Caco-2 (cell line): Measurements from ENCODE around the gene C1orf198. TPM values are rescaled to one million over a fixed set of nuclear protein-coding genes. Genes with fewer than 3 reads are reported as not detected.

Source experiments
- BruUV-seq: library from RNA; stranded (reverse); fragments of 400-500 nt; replicated peaks from 2 replicates; lab custom pipeline; 2021; lab: Mats Ljungman, UMichigan
- CTCF ChIA-PET: fragments of 300-600 bp; sonication (Branson Sonifier 250); formaldehyde crosslinking; loops from one replicate; lab custom pipeline; 2022; ENCODE audit warnings: antibody characterized with exemption; lab: Charles Lee
- POLR2A ChIA-PET: fragments of 300-600 bp; sonication (Branson Sonifier 250); formaldehyde crosslinking; loops from one replicate; lab custom pipeline; 2022; ENCODE audit warnings: antibody characterized with exemption; lab: Charles Lee
- DNase-seq, 2 experiments: peaks; one replicate each; pipeline versions ENCODE4 v3.0.0 to v3.0.0-alpha.2; 2020 to 2022
- H3K27me3 ChIP-seq: replicated peaks from 2 replicates; pipeline ENCODE4 v1.6.0; 2011; ENCODE audit warnings: low read length; ENCODE audit not compliant: control insufficient read depth, insufficient read depth
- H3K36me3 ChIP-seq: 2 replicates; pipeline ENCODE4 v1.5.1; 2011; ENCODE audit warnings: low read length; ENCODE audit not compliant: control insufficient read depth, insufficient read depth
- H3K4me1 ChIP-seq: fragments of 250-450 bp; sonication (Bioruptor Pico); 2 replicates; pipeline ENCODE4 v1.5.1; 2020; ENCODE audit warnings: mild to moderate bottlenecking
- H3K4me3 ChIP-seq: 2 replicates; pipeline ENCODE4 v1.5.1; 2011; ENCODE audit warnings: low read depth, mild to moderate bottlenecking, control low read depth, low read length
- H3K9me3 ChIP-seq: fragments of 250-450 bp; sonication (Bioruptor Pico); 2 replicates; pipeline ENCODE4 v1.5.1; 2020; ENCODE audit warnings: mild to moderate bottlenecking, moderate library complexity
- H3K27ac Mint-ChIP-seq: one replicate; pipeline ENCODE4 v1.8.0; 2022; ENCODE audit warnings: mixed read lengths; ENCODE audit not compliant: unreplicated experiment
- H3K27me3 Mint-ChIP-seq: one replicate; pipeline ENCODE4 v1.8.0; 2022; ENCODE audit warnings: mixed read lengths; ENCODE audit not compliant: insufficient read depth, unreplicated experiment
- H3K36me3 Mint-ChIP-seq: one replicate; pipeline ENCODE4 v1.8.0; 2022; ENCODE audit warnings: mild to moderate bottlenecking, mixed read lengths; ENCODE audit not compliant: insufficient read depth, unreplicated experiment
- H3K4me1 Mint-ChIP-seq: one replicate; pipeline ENCODE4 v1.8.0; 2022; ENCODE audit warnings: low read depth, mixed read lengths; ENCODE audit not compliant: unreplicated experiment
- H3K4me3 Mint-ChIP-seq: one replicate; pipeline ENCODE4 v1.8.0; 2022; ENCODE audit warnings: mild to moderate bottlenecking, moderate library complexity, mixed read lengths; ENCODE audit not compliant: unreplicated experiment
- H3K9me3 Mint-ChIP-seq: one replicate; pipeline ENCODE4 v1.8.0; 2022; ENCODE audit warnings: mixed read lengths; ENCODE audit not compliant: unreplicated experiment
- CTCF ChIP-seq, 2 experiments: fragments of 200-600 bp in 1 of 2; IDR thresholded peaks; 1 replicate in 1 of 2; 2 replicates in 1 of 2; pipeline versions ENCODE4 v1.5.1 to v1.8.0; 2011 to 2022; ENCODE audit warnings: antibody characterized with exemption in 1 of 2, control low read depth in 1 of 2, inconsistent platforms in 1 of 2, low read depth in 1 of 2, low read length in 1 of 2, mild to moderate bottlenecking in 1 of 2, moderate library complexity in 1 of 2; ENCODE audit not compliant: insufficient read depth in 1 of 2, severe bottlenecking in 1 of 2, unreplicated experiment in 1 of 2
- intact Hi-C: fragments of 100-400 bp; cut with micrococcal nuclease; formaldehyde crosslinking; loops from one replicate; pipeline ENCODE4 v1.10.0; 2022; ENCODE audit not compliant: unreplicated experiment
- total RNA-seq: library from RNA; stranded (reverse); gene quantifications from 2 replicates; pipeline ENCODE4 v1.2.3, GENCODE V29; 2022

Gene C1orf198
- total RNA-seq, 1 experiment from 2014 or later = 92.2 TPM

- intact Hi-C loops = no loop called here
- no peak for DNase-seq
- no peaks in the 10 kb centered on the region for H3K27me3 ChIP-seq
- Mint-ChIP-seq H3K36me3 (peaks cover 18% of the 10 kb centered on the region), H3K4me3 (no peak overlapping the region), H3K27ac (no peak overlapping the region), H3K27me3 (no peaks in the 10 kb centered on the region), H3K4me1 (peaks cover 4% of the 10 kb centered on the region), H3K9me3 (no peaks in the 10 kb centered on the region)
- no TSS peak for BruUV-seq
- no peak overlapping the region for H3K4me3 ChIP-seq
- peaks cover under 1% of the 10 kb centered on the region; the same call in 1 of the 2 replicates for H3K36me3 ChIP-seq
- no peaks in the 10 kb centered on the region for H3K4me1 ChIP-seq
- no peak for TF ChIP-seq CTCF (IDR thresholded peaks at IDR 0.05; ENCODE audit: insufficient read depth in 1 of 2, low read depth in 1 of 2, low read length in 1 of 2, severe bottlenecking in 1 of 2, unreplicated experiment in 1 of 2)
- POLR2A ChIA-PET = no interaction called here
- CTCF ChIA-PET = no interaction called here
- H3K9me3 ChIP-seq = no peaks in the 10 kb centered on the region
These were observed 34.8 kb downstream of the C1orf198 start for GRCh38 chr1:230833511-230833910.

- intact Hi-C loops = no loop called here
- no peaks in the 10 kb centered on the region for H3K27me3 Mint-ChIP-seq
- Histone ChIP-seq H3K4me1 (no peaks in the 10 kb centered on the region), H3K4me3 (no peak overlapping the region), H3K36me3 (no peaks in the 10 kb centered on the region), H3K9me3 (no peaks in the 10 kb centered on the region), H3K27me3 (no peaks in the 10 kb centered on the region)
- CTCF ChIA-PET = no interaction called here
- no peak overlapping the region for H3K4me3 Mint-ChIP-seq
- no peak overlapping the region for H3K27ac Mint-ChIP-seq
- DNase-seq = no peak
- POLR2A ChIA-PET = no interaction called here
- peaks cover 4% of the 10 kb centered on the region for H3K4me1 Mint-ChIP-seq
- no TSS peak for BruUV-seq
- no peak for TF ChIP-seq CTCF (IDR thresholded peaks at IDR 0.05; ENCODE audit: insufficient read depth in 1 of 2, low read depth in 1 of 2, low read length in 1 of 2, severe bottlenecking in 1 of 2, unreplicated experiment in 1 of 2)
- H3K9me3 Mint-ChIP-seq = no peaks in the 10 kb centered on the region
- H3K36me3 Mint-ChIP-seq = peaks cover 10% of the 10 kb centered on the region
These were observed 35.8 kb downstream of the C1orf198 start for GRCh38 chr1:230832476-230832875.

GRCh38 chr1:230831771-230832170 is 36.5 kb downstream of the C1orf198 start:
- POLR2A ChIA-PET = no interaction called here
- CTCF ChIA-PET = no interaction called here
- Mint-ChIP-seq H3K4me1 (peaks cover 4% of the 10 kb centered on the region), H3K4me3 (no peak overlapping the region), H3K27ac (no peak overlapping the region), H3K27me3 (no peaks in the 10 kb centered on the region), H3K9me3 (no peaks in the 10 kb centered on the region), H3K36me3 (peaks cover 2% of the 10 kb centered on the region)
- Histone ChIP-seq H3K4me1 (no peaks in the 10 kb centered on the region), H3K9me3 (no peaks in the 10 kb centered on the region), H3K27me3 (no peaks in the 10 kb centered on the region), H3K36me3 (no peaks in the 10 kb centered on the region), H3K4me3 (no peak overlapping the region)
- no TSS peak for BruUV-seq
- intact Hi-C loops = no loop called here
- TF ChIP-seq CTCF (IDR thresholded peaks at IDR 0.05; ENCODE audit: insufficient read depth in 1 of 2, low read depth in 1 of 2, low read length in 1 of 2, severe bottlenecking in 1 of 2, unreplicated experiment in 1 of 2) = no peak
- DNase-seq = no peak
